ENCODE data around the gene IFITM1.
"Not testable (repeated sequence)": the region's sequence is repeated elsewhere in the genome, so short reads cannot be mapped to it uniquely, and the experiment has no call there.

GRCh38 chr11:324593-325517 is 11.0 kb downstream of the IFITM1 start:
- TF ChIP-seq KAT7 (CRISPR knock-in tag; IDR thresholded peaks at IDR 0.05; ENCODE audit: borderline replicate concordance); ELF4 (CRISPR knock-in tag; IDR thresholded peaks at IDR 0.05; ENCODE audit: low read depth); ATF1 (CRISPR knock-in tag; IDR thresholded peaks at IDR 0.05); MAX (CRISPR knock-in tag; IDR thresholded peaks at IDR 0.05); NFYB (CRISPR knock-in tag; conservative IDR thresholded peaks at IDR 0.05; ENCODE audit: low read depth); NFE2L1 (CRISPR knock-in tag; IDR thresholded peaks at IDR 0.05); CREB1 (CRISPR knock-in tag; IDR thresholded peaks at IDR 0.05); AFF4 (CRISPR knock-in tag; IDR thresholded peaks at IDR 0.05; ENCODE audit: borderline replicate concordance); ESRRA (CRISPR knock-in tag; IDR thresholded peaks at IDR 0.05; ENCODE audit: borderline replicate concordance); CDX4 (CRISPR knock-in tag; IDR thresholded peaks at IDR 0.05; ENCODE audit: borderline replicate concordance); ARID4B (CRISPR knock-in tag; IDR thresholded peaks at IDR 0.05; ENCODE audit: borderline replicate concordance): not testable (repeated sequence)
- TF ChIP-seq, protein P1, sequence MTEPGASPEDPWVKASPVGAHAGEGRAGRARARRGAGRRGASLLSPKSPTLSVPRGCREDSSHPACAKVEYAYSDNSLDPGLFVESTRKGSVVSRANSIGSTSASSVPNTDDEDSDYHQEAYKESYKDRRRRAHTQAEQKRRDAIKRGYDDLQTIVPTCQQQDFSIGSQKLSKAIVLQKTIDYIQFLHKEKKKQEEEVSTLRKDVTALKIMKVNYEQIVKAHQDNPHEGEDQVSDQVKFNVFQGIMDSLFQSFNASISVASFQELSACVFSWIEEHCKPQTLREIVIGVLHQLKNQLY (CRISPR knock-in tag; IDR thresholded peaks at IDR 0.05): not testable (repeated sequence)
